Neural crest cell (in vitro differentiated cells): ENCODE results near the gene CAMK2B. TPM values are rescaled to one million over a fixed set of nuclear protein-coding genes. Genes with fewer than 3 reads are reported as not detected.

Source experiments
- DNase-seq: peaks from one replicate; pipeline ENCODE4 v3.0.0; 2021; ENCODE audit warnings: low read depth, mixed read lengths, low spot score
- H3K27ac Mint-ChIP-seq: one replicate; pipeline ENCODE4 v1.8.0; 2021; ENCODE audit warnings: mild to moderate bottlenecking, mixed read lengths; ENCODE audit not compliant: unreplicated experiment
- H3K27me3 Mint-ChIP-seq: 2 replicates; pipeline ENCODE4 v1.8.0; 2021; ENCODE audit warnings: low read depth, mild to moderate bottlenecking, mixed read lengths
- H3K36me3 Mint-ChIP-seq: 2 replicates; pipeline ENCODE4 v1.8.0; 2021; ENCODE audit warnings: low read depth, mild to moderate bottlenecking, mixed read lengths
- H3K4me1 Mint-ChIP-seq: 2 replicates; pipeline ENCODE4 v1.8.0; 2021; ENCODE audit warnings: mixed read lengths
- H3K4me3 Mint-ChIP-seq: one replicate; pipeline ENCODE4 v1.8.0; 2021; ENCODE audit warnings: mild to moderate bottlenecking, mixed read lengths
- H3K9me3 Mint-ChIP-seq: 2 replicates; pipeline ENCODE4 v1.8.0; 2021; ENCODE audit warnings: mixed read lengths
- total RNA-seq: library from RNA; stranded (reverse); gene quantifications from 2 replicates; pipeline ENCODE4 v1.2.1, GENCODE V29; 2021
- TF ChIP-seq, protein P1 (sequence below): fragments of 200-600 bp; sonication (generic); conservative IDR thresholded peaks from 2 replicates; pipeline ENCODE4 v1.5.0; 2021; ENCODE audit warnings: antibody characterized with exemption, mild to moderate bottlenecking

CAMK2B gene
- total RNA-seq, 1 donor from 2014 or later, result 1.6 TPM

DNA sequence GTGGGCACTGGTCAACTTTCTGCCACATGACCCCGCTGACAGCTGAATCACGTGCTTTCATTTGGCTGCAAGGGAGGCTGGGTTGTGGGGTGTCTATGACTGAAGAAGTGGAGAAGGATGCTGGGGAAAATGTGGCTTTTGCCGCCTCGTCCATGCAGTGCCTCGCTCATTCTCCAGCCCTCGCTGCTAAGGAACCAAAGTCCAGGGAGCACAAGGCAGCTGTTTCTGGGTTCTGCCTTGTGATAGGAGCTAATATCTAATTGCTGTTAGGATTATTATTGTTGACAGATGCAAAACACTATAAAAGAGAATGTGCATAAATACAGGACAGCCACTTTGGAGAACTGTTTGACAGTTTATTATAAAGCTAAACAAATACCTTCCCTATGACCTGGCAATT is 4.9 kb upstream of the CAMK2B start:
- Mint-ChIP-seq H3K4me3 (no peak overlapping the region), H3K4me1 (peaks cover 5% of the 10 kb centered on the region), H3K27ac (no peak overlapping the region), H3K9me3 (peaks cover 4% of the 10 kb centered on the region), H3K36me3 (no peaks in the 10 kb centered on the region), H3K27me3 (peaks cover 32% of the 10 kb centered on the region)
- DNase-seq, result no peak
- TF ChIP-seq, protein P1, sequence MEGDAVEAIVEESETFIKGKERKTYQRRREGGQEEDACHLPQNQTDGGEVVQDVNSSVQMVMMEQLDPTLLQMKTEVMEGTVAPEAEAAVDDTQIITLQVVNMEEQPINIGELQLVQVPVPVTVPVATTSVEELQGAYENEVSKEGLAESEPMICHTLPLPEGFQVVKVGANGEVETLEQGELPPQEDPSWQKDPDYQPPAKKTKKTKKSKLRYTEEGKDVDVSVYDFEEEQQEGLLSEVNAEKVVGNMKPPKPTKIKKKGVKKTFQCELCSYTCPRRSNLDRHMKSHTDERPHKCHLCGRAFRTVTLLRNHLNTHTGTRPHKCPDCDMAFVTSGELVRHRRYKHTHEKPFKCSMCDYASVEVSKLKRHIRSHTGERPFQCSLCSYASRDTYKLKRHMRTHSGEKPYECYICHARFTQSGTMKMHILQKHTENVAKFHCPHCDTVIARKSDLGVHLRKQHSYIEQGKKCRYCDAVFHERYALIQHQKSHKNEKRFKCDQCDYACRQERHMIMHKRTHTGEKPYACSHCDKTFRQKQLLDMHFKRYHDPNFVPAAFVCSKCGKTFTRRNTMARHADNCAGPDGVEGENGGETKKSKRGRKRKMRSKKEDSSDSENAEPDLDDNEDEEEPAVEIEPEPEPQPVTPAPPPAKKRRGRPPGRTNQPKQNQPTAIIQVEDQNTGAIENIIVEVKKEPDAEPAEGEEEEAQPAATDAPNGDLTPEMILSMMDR, result no peak

DNA sequence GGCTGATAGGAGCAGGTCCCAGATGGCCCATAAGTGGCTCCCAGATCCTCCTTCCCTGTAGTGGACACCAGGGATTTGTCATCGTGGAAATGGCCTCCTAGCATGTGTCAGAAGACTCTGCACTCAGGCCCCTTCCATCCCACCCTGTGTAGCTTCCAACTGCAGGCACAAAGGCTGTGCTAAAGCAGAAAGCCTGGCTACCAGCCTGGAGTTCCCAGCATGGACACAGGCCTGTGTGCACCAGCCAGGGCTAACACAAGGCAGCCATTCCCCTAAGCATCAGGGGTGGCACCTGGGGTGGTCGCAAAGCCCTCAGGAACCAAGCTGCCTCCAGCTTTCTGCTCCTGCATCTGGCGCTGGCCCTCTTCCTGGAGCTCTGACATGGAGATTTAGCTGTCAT is 4.5 kb upstream of the CAMK2B start:
- no peak for DNase-seq
- Mint-ChIP-seq H3K9me3 (peaks cover 4% of the 10 kb centered on the region), H3K36me3 (no peaks in the 10 kb centered on the region), H3K27ac (no peak overlapping the region), H3K27me3 (peaks cover 32% of the 10 kb centered on the region), H3K4me1 (peaks cover 5% of the 10 kb centered on the region), H3K4me3 (no peak overlapping the region)
- TF ChIP-seq, protein P1, result no peak

DNA sequence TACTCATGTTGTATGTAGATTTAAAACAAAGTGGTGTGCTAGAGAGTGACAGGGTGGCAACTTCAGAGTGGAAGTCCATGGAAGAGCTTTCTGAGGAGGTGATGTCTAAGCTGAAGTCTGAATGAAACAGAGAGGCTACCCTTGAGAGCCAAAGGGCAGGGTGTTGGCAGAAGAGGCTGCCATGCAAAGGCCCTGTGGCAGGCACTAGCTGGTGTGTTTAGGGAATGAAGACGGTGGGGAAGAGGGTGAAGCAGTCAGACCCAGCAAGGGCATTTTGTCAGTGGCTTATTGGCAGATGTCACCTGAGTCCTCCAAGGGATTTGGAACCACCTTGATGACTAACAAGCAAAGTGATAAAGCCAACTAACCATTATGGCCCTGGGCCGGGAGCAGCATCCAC is 3.7 kb upstream of the CAMK2B start:
- H3K27ac Mint-ChIP-seq, result no peak overlapping the region
- TF ChIP-seq, protein P1, result no peak
- H3K4me3 Mint-ChIP-seq, result no peak overlapping the region
- H3K36me3 Mint-ChIP-seq, result no peaks in the 10 kb centered on the region
- H3K9me3 Mint-ChIP-seq, result peaks cover 4% of the 10 kb centered on the region
- H3K27me3 Mint-ChIP-seq, result peaks cover 38% of the 10 kb centered on the region
- H3K4me1 Mint-ChIP-seq, result peaks cover 5% of the 10 kb centered on the region
- DNase-seq, result no peak

DNA sequence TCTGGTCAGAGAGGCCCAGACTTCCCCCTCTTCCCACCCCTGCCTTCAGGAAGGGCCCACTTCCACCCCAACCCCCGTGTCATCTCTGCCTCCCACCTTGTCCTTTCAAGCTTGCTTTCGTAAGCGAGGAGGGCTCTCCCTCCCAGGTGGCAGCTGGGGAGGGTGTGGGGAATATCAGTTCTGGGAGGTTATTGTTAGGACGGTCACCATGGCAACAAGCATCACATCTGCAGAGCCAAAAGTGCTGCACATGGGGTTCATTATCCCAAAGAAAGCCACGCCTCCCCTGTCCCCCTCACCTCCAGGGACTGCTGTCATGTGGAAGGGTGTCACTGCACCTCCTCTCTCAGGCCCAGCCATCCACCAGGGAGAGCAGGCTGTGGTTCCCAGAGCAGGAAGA is 2.6 kb upstream of the CAMK2B start:
- Mint-ChIP-seq H3K27ac (no peak overlapping the region), H3K36me3 (no peaks in the 10 kb centered on the region), H3K9me3 (peaks cover 4% of the 10 kb centered on the region), H3K4me3 (no peak overlapping the region), H3K4me1 (peaks cover 5% of the 10 kb centered on the region), H3K27me3 (peaks cover 49% of the 10 kb centered on the region)
- no peak for DNase-seq
- TF ChIP-seq, protein P1, result no peak

DNA sequence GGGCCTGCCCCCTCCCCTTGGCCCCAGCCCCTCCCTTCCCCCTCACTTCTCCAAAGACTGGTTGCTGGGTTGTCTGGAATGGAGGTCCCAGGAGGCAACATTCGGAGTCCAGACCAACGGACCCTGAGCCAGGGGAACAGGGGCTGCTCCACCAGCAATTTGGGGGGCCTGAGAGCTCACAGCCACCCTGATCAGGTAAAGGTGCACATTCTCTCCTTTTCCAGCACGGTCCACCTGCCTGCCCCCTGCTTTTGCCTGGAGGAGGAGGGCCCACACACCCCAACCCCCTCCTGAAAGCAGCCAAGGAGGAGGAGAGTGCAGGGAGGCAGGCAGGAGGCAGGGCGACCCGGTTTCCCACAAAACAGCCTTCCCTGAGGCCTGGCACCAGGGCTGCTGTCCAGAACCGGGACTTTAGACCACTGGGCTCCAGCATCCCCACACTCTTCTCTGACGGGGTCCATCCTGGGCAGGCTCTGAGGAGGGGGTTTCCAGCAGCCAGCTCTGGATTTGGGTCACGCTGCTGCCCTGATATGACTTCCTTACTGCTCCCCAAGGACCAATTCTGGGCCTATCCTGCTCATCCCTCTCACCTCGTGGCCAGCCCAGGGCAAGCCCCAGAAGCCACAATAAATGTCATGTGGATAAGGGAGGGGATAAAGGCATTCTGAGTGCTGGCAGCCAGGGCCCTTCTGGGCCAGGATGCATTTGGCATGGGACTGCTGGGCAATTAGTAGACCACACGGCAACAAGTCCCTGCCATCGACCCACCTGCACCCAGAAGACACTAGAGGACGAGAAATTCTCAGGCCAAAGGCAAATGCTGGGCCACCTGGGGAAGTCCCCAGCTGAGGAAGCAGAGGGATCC is 1.1 kb upstream of the CAMK2B start:
- H3K4me3 Mint-ChIP-seq, result peak overlapping the region; percentile 80
- TF ChIP-seq, protein P1, result no peak
- no peak overlapping the region for H3K27ac Mint-ChIP-seq
- peaks cover 4% of the 10 kb centered on the region for H3K9me3 Mint-ChIP-seq
- peaks cover 62% of the 10 kb centered on the region for H3K27me3 Mint-ChIP-seq
- H3K4me1 Mint-ChIP-seq, result peaks cover 5% of the 10 kb centered on the region
- no peaks in the 10 kb centered on the region for H3K36me3 Mint-ChIP-seq
- no peak for DNase-seq
